ENCODE results near the gene ANKRD13B. TPM values are rescaled to one million over a fixed set of nuclear protein-coding genes. Genes with fewer than 3 reads are reported as not detected.

The ANKRD13B gene
- total and polyA plus RNA-seq, 2 of the 13 experiments (the other 11 are each of a cell fraction or from before 2014, with no cell fraction given) = 1.7 to 1.8 TPM

GRCh38 chr17:29560316-29560715 lies 32.6 kb upstream of the ANKRD13B start (continued):
- no peak for TF ChIP-seq LCORL (IDR thresholded peaks at IDR 0.05)
- TF ChIP-seq LCORL (CRISPR knock-in tag; IDR thresholded peaks at IDR 0.05) = no peak
- TF ChIP-seq MAFF (IDR thresholded peaks at IDR 0.05; ENCODE audit: low read depth, low read length) = no peak
- no peak for TF ChIP-seq HDAC6 (IDR thresholded peaks at IDR 0.05; ENCODE audit: low read depth, low read length)
- TF ChIP-seq AHDC1 (CRISPR knock-in tag; IDR thresholded peaks at IDR 0.05; ENCODE audit: borderline replicate concordance) = no peak

DNA sequence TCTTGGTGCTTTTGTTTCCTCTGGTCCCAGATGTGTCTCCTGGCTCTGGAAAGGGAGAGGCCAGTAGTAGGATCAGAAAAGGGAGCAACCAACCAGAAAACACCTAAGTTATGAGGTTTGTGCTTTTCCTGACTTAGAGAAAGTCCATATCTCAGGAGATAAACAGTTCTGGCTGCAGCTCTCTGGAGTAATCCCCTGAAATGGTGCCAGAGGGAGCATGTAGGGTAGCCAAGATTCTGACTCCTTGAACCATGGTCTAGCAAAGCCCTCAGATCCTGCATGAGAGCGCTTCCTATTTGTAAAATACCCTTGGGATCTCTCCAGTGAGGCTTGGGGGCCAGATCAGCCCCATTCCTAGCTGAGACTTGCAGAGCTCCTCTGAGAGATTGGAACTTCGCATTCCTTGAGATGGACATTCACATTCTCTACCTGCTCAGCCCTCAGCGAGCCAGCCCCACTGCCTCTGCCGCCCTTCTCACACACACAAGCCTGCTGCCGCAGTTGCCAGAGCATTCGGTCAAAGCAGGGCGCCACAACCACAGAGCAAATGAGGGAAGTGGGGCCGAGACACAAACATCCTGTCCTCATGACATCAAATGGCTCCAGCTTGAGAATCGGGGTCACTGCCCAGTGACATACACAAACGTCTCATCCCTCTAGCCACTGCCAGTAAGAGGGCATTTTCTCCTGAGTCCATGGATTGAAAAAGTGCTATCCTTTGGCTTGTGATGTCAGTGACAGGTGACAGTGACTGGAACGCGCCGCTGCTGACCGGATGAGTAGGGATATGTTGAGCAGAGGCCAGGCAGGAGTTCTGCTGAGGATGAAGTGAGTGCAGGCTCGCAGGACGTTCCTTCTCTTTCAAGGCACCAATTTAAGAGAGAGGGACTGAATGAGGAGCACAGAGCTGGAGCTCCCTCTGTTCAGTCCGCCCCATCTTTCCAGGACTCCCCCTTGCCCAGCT lies 31.1 kb upstream of the ANKRD13B start:
- Histone ChIP-seq H2AFZ (ENCODE audit: low read length) (no peak overlapping the region), H3K9me3 (ENCODE audit: low read length) (no peaks in the 10 kb centered on the region), H3K36me3 (replicated peaks in 1 of 2; ENCODE audit: control insufficient read depth in 1 of 2, insufficient read depth in 2 of 2, low read length in 2 of 2) (no peaks in the 10 kb centered on the region; a peak in 1 of 5 replicates), H3K27me3 (ENCODE audit: control insufficient read depth in 1 of 2, insufficient read depth in 2 of 2, low read length in 2 of 2) (no peaks in the 10 kb centered on the region), H3K79me2 (ENCODE audit: insufficient read depth, low read length) (no peaks in the 10 kb centered on the region), H3K9ac (ENCODE audit: insufficient read depth, low read depth, low read length) (no peak overlapping the region), H3K4me1 (ENCODE audit: insufficient read depth, low read length) (peaks cover 36% of the 10 kb centered on the region), H4K20me1 (ENCODE audit: insufficient read depth, low read length) (0 out of 2 replicates have a peak, but pooled peaks cover 5% of the 10 kb centered on the region), H3K4me2 (ENCODE audit: low read depth, low read length) (no peak overlapping the region), H3K4me3 (replicated peaks in 1 of 3; ENCODE audit: insufficient read depth in 1 of 3, low read depth in 2 of 3, low read length in 3 of 3) (no peak overlapping the region), H3K27ac (ENCODE audit: extremely low read length, insufficient read depth, low read length) (no peak overlapping the region)
- intact Hi-C loops (cut with micrococcal nuclease; ENCODE audit: unreplicated experiment) (loop anchor here (10.0 kb wide), 1 partner anchor 267 kb away; the partner anchor contains the start of gene NUFIP2), in situ Hi-C loops (cut with HindIII; ENCODE audit: extremely low pct_ligation_motif_present, low pct_unique_long_range_greater_than_20kb) (no loop called here)
- no peak for DNase-seq (ENCODE audit: low spot score)
- ChIA-PET POLR2A (interaction anchor here (1.4 kb wide), 1 partner anchor 13 kb away, joined by 3 read pairs; no protein-coding TSS in a partner anchor), CTCF (ENCODE audit: low intra/inter-chr PET ratio, low total read pairs) (no interaction called here)
- WGBS (ENCODE audit: low lambda C conversion rate) = 97% methylated on average over 15 of the region's 17 CpGs
- FAIRE-seq = no peak
- ATAC-seq = no peak
- TF ChIP-seq ZNF121 (CRISPR knock-in tag; IDR thresholded peaks at IDR 0.05) (no peak), MXD3 (CRISPR knock-in tag; IDR thresholded peaks at IDR 0.05) (no peak), ZBTB44 (CRISPR knock-in tag; IDR thresholded peaks at IDR 0.05) (no peak)
- BruUV-seq (replicated peaks) = no TSS peak

All from HepG2 (cell line).